Measurements from ENCODE around the gene SEMA6B. TPM values are rescaled to one million over a fixed set of nuclear protein-coding genes. Genes with fewer than 3 reads are reported as not detected.

SEMA6B gene
- polyA plus RNA-seq, 1 donor, result 3.3 TPM

DNA sequence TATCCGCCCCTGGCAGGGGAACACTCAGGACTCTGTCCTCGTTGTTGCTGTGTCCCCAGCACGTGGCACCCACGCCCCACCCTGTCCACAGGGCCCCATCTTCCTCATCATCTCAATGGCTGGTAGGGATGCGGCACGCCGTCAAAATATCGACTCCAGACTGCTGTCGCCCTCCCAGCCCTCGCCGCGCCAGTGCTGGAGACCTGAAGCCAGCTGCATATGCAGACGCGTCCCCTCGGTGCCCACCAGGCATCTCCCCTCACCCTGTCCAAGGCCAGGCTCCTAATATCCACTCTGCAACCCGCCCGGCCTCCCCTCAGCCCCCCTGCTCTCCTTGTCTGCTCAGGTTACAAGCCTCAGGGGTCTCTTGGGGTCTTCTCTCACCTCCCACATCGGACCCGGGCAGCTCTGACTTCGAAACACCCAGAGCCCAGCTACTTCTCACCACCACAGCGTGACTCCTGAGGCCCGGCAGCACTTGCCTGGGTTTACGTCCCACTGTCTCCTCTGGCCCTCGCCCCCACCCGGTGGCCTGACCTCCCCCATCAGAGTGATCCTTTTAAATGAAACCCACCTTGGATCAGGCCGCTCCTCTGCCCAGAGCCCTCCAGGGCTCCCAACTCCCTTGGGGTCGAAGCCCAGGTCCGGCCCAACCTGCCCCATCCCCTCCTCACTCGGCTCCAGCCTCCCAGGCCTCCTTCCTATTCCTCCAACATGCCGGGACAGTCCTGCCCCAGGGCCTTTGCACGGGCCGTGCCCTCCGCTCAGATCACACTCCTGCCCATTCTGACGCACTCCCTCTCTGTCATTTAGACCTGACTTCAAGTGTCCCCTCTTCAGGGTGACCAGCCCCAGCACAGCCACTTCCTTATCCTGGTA lies 53.7 kb downstream of the SEMA6B start:
- DNase-seq, result no peak
- no peak overlapping the region for H3K27ac ChIP-seq (ENCODE audit: low read length)
- H3K4me1 ChIP-seq (ENCODE audit: control insufficient read depth, insufficient read depth, low read length), result no peaks in the 10 kb centered on the region
- H3K36me3 ChIP-seq (ENCODE audit: control insufficient read depth, insufficient read depth, low read length), result peaks cover 30% of the 10 kb centered on the region
- H3K9me3 ChIP-seq (ENCODE audit: control insufficient read depth, low read depth, low read length), result no peaks in the 10 kb centered on the region
- H3K27me3 ChIP-seq (ENCODE audit: control insufficient read depth, insufficient read depth, low read length), result no peaks in the 10 kb centered on the region
- WGBS (ENCODE audit: insufficient coverage, low lambda C conversion rate), result no CpG with 5 or more reads among the region's 34 CpGs
- no peak overlapping the region for H3K4me3 ChIP-seq (ENCODE audit: low read length)

DNA sequence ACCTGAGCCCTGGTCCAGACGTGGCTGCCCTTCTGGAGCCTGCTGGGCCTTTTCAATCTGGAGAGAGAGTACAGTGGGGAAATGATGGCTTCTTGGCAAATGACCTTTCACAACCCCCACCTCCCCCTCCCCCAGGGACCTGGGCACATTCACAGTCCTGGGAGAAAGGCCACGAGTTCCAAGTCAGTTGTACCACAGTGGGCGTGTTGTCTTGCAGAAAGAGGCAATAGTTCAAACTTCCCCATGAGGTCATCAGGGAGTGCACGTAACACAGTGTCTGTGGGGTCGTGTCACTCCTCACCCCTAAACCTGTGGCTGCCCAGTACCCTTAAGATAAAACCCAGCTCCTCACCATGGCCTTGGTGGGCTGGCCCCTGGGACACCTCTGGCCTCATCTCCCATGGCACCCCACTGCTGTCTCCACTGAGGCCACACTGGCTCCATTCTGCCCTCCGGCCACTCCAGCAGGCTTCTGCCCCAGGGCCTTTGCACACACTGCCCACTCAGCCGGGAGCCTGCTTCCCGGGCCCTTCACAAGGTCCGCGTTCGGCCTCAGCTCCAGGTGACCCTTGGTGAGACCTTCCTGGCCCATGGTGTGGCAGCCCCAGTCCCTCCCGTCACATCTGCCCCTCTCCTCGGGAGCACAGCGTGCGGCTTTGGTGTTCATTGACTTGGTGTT lies 54.5 kb downstream of the SEMA6B start:
- no peak overlapping the region for H3K27ac ChIP-seq (ENCODE audit: low read length)
- no peaks in the 10 kb centered on the region for H3K4me1 ChIP-seq (ENCODE audit: control insufficient read depth, insufficient read depth, low read length)
- H3K9me3 ChIP-seq (ENCODE audit: control insufficient read depth, low read depth, low read length), result no peaks in the 10 kb centered on the region
- peaks cover 33% of the 10 kb centered on the region for H3K36me3 ChIP-seq (ENCODE audit: control insufficient read depth, insufficient read depth, low read length)
- DNase-seq, result no peak
- no CpG with 5 or more reads among the region's 15 CpGs for WGBS (ENCODE audit: insufficient coverage, low lambda C conversion rate)
- no peaks in the 10 kb centered on the region for H3K27me3 ChIP-seq (ENCODE audit: control insufficient read depth, insufficient read depth, low read length)
- no peak overlapping the region for H3K4me3 ChIP-seq (ENCODE audit: low read length)

DNA sequence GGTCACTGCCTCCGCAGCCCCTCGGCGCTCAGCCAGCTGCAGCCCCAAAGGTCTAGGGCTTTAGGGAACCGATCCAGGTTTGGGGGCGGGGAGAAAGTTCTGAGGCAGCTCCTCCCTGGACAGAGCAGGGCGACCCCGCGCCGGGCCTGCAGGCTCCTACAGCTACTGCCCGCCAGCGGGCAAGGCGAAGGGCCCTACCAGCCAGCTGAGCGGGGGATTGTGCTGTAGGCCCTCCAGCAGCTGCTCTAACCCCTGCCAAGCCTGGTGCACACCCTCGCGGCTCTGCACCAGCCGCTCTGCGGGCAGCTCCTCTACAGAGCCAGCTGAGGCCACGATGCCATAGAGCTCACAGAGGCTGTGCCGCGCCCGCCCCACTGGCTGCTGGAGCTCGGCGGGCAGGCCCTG lies 55.2 kb downstream of the SEMA6B start:
- Histone ChIP-seq H3K4me1 (ENCODE audit: control insufficient read depth, insufficient read depth, low read length) (no peaks in the 10 kb centered on the region), H3K9me3 (ENCODE audit: control insufficient read depth, low read depth, low read length) (no peaks in the 10 kb centered on the region), H3K4me3 (ENCODE audit: low read length) (no peak overlapping the region), H3K36me3 (ENCODE audit: control insufficient read depth, insufficient read depth, low read length) (peaks cover 38% of the 10 kb centered on the region), H3K27ac (ENCODE audit: low read length) (no peak overlapping the region), H3K27me3 (ENCODE audit: control insufficient read depth, insufficient read depth, low read length) (no peaks in the 10 kb centered on the region)
- WGBS (ENCODE audit: insufficient coverage, low lambda C conversion rate), result no CpG with 5 or more reads among the region's 23 CpGs
- DNase-seq, result no peak

- H3K4me3 ChIP-seq (ENCODE audit: low read length), result no peak overlapping the region
- no peaks in the 10 kb centered on the region for H3K27me3 ChIP-seq (ENCODE audit: control insufficient read depth, insufficient read depth, low read length)
- WGBS (ENCODE audit: insufficient coverage, low lambda C conversion rate), result no CpG with 5 or more reads among the region's 10 CpGs
- H3K9me3 ChIP-seq (ENCODE audit: control insufficient read depth, low read depth, low read length), result no peaks in the 10 kb centered on the region
- no peak overlapping the region for H3K27ac ChIP-seq (ENCODE audit: low read length)
- no peaks in the 10 kb centered on the region for H3K4me1 ChIP-seq (ENCODE audit: control insufficient read depth, insufficient read depth, low read length)
- DNase-seq, result no peak
- H3K36me3 ChIP-seq (ENCODE audit: control insufficient read depth, insufficient read depth, low read length), result peaks cover 39% of the 10 kb centered on the region
Measured at GRCh38 chr19:4503825-4504170, 55.7 kb downstream of the SEMA6B start.

DNA sequence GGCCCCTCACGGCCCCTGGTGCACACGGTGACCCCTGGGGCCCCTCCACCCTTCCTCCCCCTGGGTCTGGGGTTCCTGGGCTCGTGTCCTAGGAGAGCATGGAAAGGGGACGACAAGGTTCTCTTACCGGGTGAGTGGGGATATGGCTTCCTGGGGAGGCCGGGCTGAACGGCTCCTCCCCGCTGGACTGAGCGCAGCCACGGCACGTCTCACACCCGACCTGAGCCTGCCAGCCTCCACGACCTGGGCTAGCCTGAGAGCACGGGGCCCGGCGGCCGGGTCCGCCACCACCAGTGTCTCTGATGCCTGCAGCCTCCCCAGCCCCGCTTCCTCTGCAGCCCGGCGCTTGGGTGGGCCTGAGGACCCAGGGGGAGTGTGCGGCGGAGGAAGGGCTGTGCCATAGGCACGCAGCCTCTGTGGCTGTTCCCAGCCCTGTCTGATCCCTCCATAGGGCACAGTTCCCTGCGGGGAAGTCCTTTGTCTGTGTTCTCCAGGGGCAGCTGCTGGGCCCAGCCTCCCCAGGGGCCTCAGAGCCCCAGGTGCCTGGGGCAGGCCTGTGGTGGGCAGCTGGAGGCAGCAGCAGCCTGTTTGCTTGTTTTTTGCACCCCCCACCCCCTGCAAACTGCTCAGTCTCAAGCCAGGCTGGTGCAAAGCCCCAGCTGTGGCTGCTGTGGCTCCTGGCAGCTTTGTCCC lies 56.2 kb downstream of the SEMA6B start:
- Histone ChIP-seq H3K9me3 (ENCODE audit: control insufficient read depth, low read depth, low read length) (no peaks in the 10 kb centered on the region), H3K27me3 (ENCODE audit: control insufficient read depth, insufficient read depth, low read length) (no peaks in the 10 kb centered on the region), H3K4me1 (ENCODE audit: control insufficient read depth, insufficient read depth, low read length) (no peaks in the 10 kb centered on the region), H3K27ac (ENCODE audit: low read length) (no peak overlapping the region), H3K4me3 (ENCODE audit: low read length) (no peak overlapping the region), H3K36me3 (ENCODE audit: control insufficient read depth, insufficient read depth, low read length) (peaks cover 44% of the 10 kb centered on the region)
- WGBS (ENCODE audit: insufficient coverage, low lambda C conversion rate), result no CpG with 5 or more reads among the region's 25 CpGs
- no peak for DNase-seq

DNA sequence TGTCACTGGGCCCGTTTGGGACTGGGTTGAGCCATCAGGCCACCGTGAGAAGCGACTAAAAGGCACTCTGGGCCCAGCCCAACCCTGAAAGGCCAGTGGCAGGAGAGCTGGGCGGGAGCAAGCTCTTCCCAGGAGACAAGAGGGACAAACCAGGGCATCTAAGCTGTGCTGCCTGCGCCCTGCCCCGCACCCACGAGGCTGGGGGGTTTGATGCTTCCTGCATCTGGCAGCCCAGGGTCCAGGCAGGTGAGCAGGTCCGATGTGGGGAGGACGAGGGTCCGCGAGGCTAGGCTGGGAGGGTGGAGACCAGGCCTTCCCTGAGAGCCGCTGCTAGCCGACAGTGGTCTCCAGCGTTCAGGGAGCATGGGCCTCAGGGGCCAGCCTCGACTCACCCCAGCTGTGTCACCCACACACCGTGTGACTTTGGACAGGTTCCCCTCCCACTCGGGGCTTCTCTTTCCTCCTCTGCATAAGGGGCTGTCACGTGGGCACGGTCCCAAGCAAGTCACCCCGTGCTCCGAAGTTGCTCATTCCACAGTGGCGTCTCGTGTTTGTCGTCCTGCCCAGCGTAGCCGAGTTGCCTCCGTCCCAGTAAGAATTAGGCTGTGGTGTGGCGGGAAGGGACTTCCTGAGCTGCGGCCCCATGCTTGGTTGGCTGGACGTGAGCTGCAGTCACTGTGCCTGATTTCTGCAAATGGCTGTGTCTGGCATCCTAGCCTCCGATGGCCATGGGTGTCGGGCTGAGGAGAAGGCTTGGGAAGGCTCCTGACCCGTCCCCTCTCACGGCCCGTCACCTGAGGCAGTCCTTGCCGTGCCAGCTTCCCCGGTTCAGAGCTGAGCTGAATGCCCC lies 57.0 kb downstream of the SEMA6B start:
- Histone ChIP-seq H3K27me3 (ENCODE audit: control insufficient read depth, insufficient read depth, low read length) (no peaks in the 10 kb centered on the region), H3K27ac (ENCODE audit: low read length) (no peak overlapping the region), H3K36me3 (ENCODE audit: control insufficient read depth, insufficient read depth, low read length) (peaks cover 52% of the 10 kb centered on the region), H3K4me3 (ENCODE audit: low read length) (no peak overlapping the region), H3K4me1 (ENCODE audit: control insufficient read depth, insufficient read depth, low read length) (no peaks in the 10 kb centered on the region), H3K9me3 (ENCODE audit: control insufficient read depth, low read depth, low read length) (no peaks in the 10 kb centered on the region)
- WGBS (ENCODE audit: insufficient coverage, low lambda C conversion rate), result no CpG with 5 or more reads among the region's 37 CpGs
- no peak for DNase-seq

DNA sequence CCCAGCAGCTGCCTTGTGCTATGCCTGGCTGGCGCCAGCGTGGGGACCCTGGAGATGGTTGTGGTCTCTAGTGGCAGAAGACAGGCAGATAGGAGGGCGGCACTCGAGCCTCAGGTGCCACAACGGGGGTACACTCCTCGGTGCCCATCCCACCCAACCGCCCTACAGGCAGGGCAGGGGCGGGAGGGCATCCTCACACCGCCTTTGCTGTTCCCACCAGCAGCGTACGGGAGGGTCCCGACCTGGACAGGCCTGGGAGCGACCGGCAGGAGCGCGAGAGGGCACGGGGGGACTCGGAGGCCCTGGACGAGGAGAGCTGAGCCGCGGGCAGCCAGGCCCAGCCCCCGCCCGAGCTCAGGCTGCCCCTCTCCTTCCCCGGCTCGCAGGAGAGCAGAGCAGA lies 57.8 kb downstream of the SEMA6B start:
- Histone ChIP-seq H3K9me3 (ENCODE audit: control insufficient read depth, low read depth, low read length) (no peaks in the 10 kb centered on the region), H3K4me1 (ENCODE audit: control insufficient read depth, insufficient read depth, low read length) (no peaks in the 10 kb centered on the region), H3K27me3 (ENCODE audit: control insufficient read depth, insufficient read depth, low read length) (no peaks in the 10 kb centered on the region), H3K27ac (ENCODE audit: low read length) (no peak overlapping the region), H3K36me3 (ENCODE audit: control insufficient read depth, insufficient read depth, low read length) (peaks cover 55% of the 10 kb centered on the region), H3K4me3 (ENCODE audit: low read length) (no peak overlapping the region)
- no CpG with 5 or more reads among the region's 25 CpGs for whole genome bisulfite sequencing (ENCODE audit: insufficient coverage, low lambda C conversion rate)
- no peak for DNase-seq

GRCh38 chr19:4500841-4501591 lies 58.5 kb downstream of the SEMA6B start:
- no peaks in the 10 kb centered on the region for H3K27me3 ChIP-seq (ENCODE audit: control insufficient read depth, insufficient read depth, low read length)
- no CpG with 5 or more reads among the region's 29 CpGs for WGBS (ENCODE audit: insufficient coverage, low lambda C conversion rate)
- no peaks in the 10 kb centered on the region for H3K4me1 ChIP-seq (ENCODE audit: control insufficient read depth, insufficient read depth, low read length)
- H3K36me3 ChIP-seq (ENCODE audit: control insufficient read depth, insufficient read depth, low read length), result peaks cover 60% of the 10 kb centered on the region
- no peaks in the 10 kb centered on the region for H3K9me3 ChIP-seq (ENCODE audit: control insufficient read depth, low read depth, low read length)
- no peak overlapping the region for H3K4me3 ChIP-seq (ENCODE audit: low read length)
- no peak overlapping the region for H3K27ac ChIP-seq (ENCODE audit: low read length)
- DNase-seq, result no peak

- no peak for DNase-seq
- peaks cover 57% of the 10 kb centered on the region for H3K36me3 ChIP-seq (ENCODE audit: control insufficient read depth, insufficient read depth, low read length)
- H3K4me1 ChIP-seq (ENCODE audit: control insufficient read depth, insufficient read depth, low read length), result no peaks in the 10 kb centered on the region
- no peaks in the 10 kb centered on the region for H3K27me3 ChIP-seq (ENCODE audit: control insufficient read depth, insufficient read depth, low read length)
- H3K27ac ChIP-seq (ENCODE audit: low read length), result no peak overlapping the region
- H3K9me3 ChIP-seq (ENCODE audit: control insufficient read depth, low read depth, low read length), result no peaks in the 10 kb centered on the region
- no CpG with 5 or more reads among the region's 15 CpGs for WGBS (ENCODE audit: insufficient coverage, low lambda C conversion rate)
- no peak overlapping the region for H3K4me3 ChIP-seq (ENCODE audit: low read length)
Measured at GRCh38 chr19:4499855-4500254, 59.6 kb downstream of the SEMA6B start.
